Measurements from ENCODE around the gene NMNAT3. TPM values are rescaled to one million over a fixed set of nuclear protein-coding genes. Genes with fewer than 3 reads are reported as not detected.
A peak's percentile ranks its signal among the peaks of the same experiment; 100 is the strongest.

Gene NMNAT3
- total RNA-seq, 1 donor from 2014 or later, result 4.2 TPM

GRCh38 chr3:139540651-139541531 is 136.9 kb downstream of the NMNAT3 start:
- Histone ChIP-seq H3K4me3 (ENCODE audit: low read length in 3 of 3) (no peak overlapping the region), H3K27ac (ENCODE audit: low read depth, low read length) (no peak overlapping the region)

GRCh38 chr3:139538733-139539132 is 139.0 kb downstream of the NMNAT3 start:
- Histone ChIP-seq H3K27ac (ENCODE audit: low read depth, low read length) (no peak overlapping the region), H3K4me1 (ENCODE audit: control insufficient read depth in 3 of 3, insufficient read depth in 3 of 3, low read length in 3 of 3) (peaks cover 27 to 35% (median 29%) of the 10 kb centered on the region in 3 donors), H3K36me3 (ENCODE audit: control insufficient read depth in 3 of 3, insufficient read depth in 3 of 3, low read length in 3 of 3) (no peaks in the 10 kb centered on the region), H3K27me3 (ENCODE audit: control insufficient read depth in 3 of 3, insufficient read depth in 3 of 3, low read length in 3 of 3) (peaks cover 0 to 3% (median 0%) of the 10 kb centered on the region in 3 donors), H3K9ac (ENCODE audit: low read depth in 1 of 3, low read length in 3 of 3) (peak overlapping the region in 2 of 3 donors; percentile 24 to 39), H3K4me3 (ENCODE audit: low read length in 3 of 3) (peak overlapping the region; percentile 66 to 71 (median 68)), H3K9me3 (ENCODE audit: control insufficient read depth in 3 of 3, low read length in 3 of 3) (no peaks in the 10 kb centered on the region)

More at GRCh38 chr3:139540651-139541531, 136.9 kb downstream of the NMNAT3 start:
- Histone ChIP-seq H3K4me1 (ENCODE audit: control insufficient read depth in 3 of 3, insufficient read depth in 3 of 3, low read length in 3 of 3) (peaks cover 9 to 16% (median 14%) of the 10 kb centered on the region in 3 donors), H3K9ac (ENCODE audit: low read depth in 1 of 3, low read length in 3 of 3) (no peak overlapping the region), H3K27me3 (ENCODE audit: control insufficient read depth in 3 of 3, insufficient read depth in 3 of 3, low read length in 3 of 3) (peaks cover 0 to 3% (median 0%) of the 10 kb centered on the region in 3 donors), H3K9me3 (ENCODE audit: control insufficient read depth in 3 of 3, low read length in 3 of 3) (no peaks in the 10 kb centered on the region), H3K36me3 (ENCODE audit: control insufficient read depth in 3 of 3, insufficient read depth in 3 of 3, low read length in 3 of 3) (no peaks in the 10 kb centered on the region)

- no peak overlapping the region for H3K27ac ChIP-seq (ENCODE audit: low read depth, low read length)
These were observed 139.8 kb downstream of the NMNAT3 start for GRCh38 chr3:139537795-139538621.

GRCh38 chr3:139537361-139537760 is 140.4 kb downstream of the NMNAT3 start:
- Histone ChIP-seq H3K36me3 (ENCODE audit: control insufficient read depth in 3 of 3, insufficient read depth in 3 of 3, low read length in 3 of 3) (no peaks in the 10 kb centered on the region), H3K9ac (ENCODE audit: low read depth in 1 of 3, low read length in 3 of 3) (no peak overlapping the region), H3K27me3 (ENCODE audit: control insufficient read depth in 3 of 3, insufficient read depth in 3 of 3, low read length in 3 of 3) (peaks cover 0 to 3% (median 0%) of the 10 kb centered on the region in 3 donors), H3K9me3 (ENCODE audit: control insufficient read depth in 3 of 3, low read length in 3 of 3) (no peaks in the 10 kb centered on the region), H3K27ac (ENCODE audit: low read depth, low read length) (no peak overlapping the region), H3K4me3 (ENCODE audit: low read length in 3 of 3) (no peak overlapping the region), H3K4me1 (ENCODE audit: control insufficient read depth in 3 of 3, insufficient read depth in 3 of 3, low read length in 3 of 3) (peaks cover 27 to 38% (median 29%) of the 10 kb centered on the region in 3 donors)

More at GRCh38 chr3:139537795-139538621, 139.8 kb downstream of the NMNAT3 start:
- Histone ChIP-seq H3K9ac (ENCODE audit: low read depth in 1 of 3, low read length in 3 of 3) (no peak overlapping the region), H3K4me1 (ENCODE audit: control insufficient read depth in 3 of 3, insufficient read depth in 3 of 3, low read length in 3 of 3) (peaks cover 27 to 36% (median 29%) of the 10 kb centered on the region in 3 donors), H3K36me3 (ENCODE audit: control insufficient read depth in 3 of 3, insufficient read depth in 3 of 3, low read length in 3 of 3) (no peaks in the 10 kb centered on the region), H3K9me3 (ENCODE audit: control insufficient read depth in 3 of 3, low read length in 3 of 3) (no peaks in the 10 kb centered on the region), H3K4me3 (ENCODE audit: low read length in 3 of 3) (peak overlapping the region in 1 of 3 donors; percentile 68), H3K27me3 (ENCODE audit: control insufficient read depth in 3 of 3, insufficient read depth in 3 of 3, low read length in 3 of 3) (peaks cover 0 to 3% (median 0%) of the 10 kb centered on the region in 3 donors)

- no peak overlapping the region for H3K4me3 ChIP-seq (ENCODE audit: low read length in 3 of 3)
- H3K9me3 ChIP-seq (ENCODE audit: control insufficient read depth in 3 of 3, low read length in 3 of 3), result no peaks in the 10 kb centered on the region
- H3K36me3 ChIP-seq (ENCODE audit: control insufficient read depth in 3 of 3, insufficient read depth in 3 of 3, low read length in 3 of 3), result no peaks in the 10 kb centered on the region
- H3K9ac ChIP-seq (ENCODE audit: low read depth in 1 of 3, low read length in 3 of 3), result peak overlapping the region in 1 of 3 donors; percentile 3
- peak overlapping the region; percentile 18 for H3K27ac ChIP-seq (ENCODE audit: low read depth, low read length)
- peaks cover 27 to 38% (median 29%) of the 10 kb centered on the region in 3 donors for H3K4me1 ChIP-seq (ENCODE audit: control insufficient read depth in 3 of 3, insufficient read depth in 3 of 3, low read length in 3 of 3)
- H3K27me3 ChIP-seq (ENCODE audit: control insufficient read depth in 3 of 3, insufficient read depth in 3 of 3, low read length in 3 of 3), result no peaks in the 10 kb centered on the region
These were observed 142.5 kb downstream of the NMNAT3 start for GRCh38 chr3:139534992-139535879.

- H3K4me1 ChIP-seq (ENCODE audit: control insufficient read depth in 3 of 3, insufficient read depth in 3 of 3, low read length in 3 of 3), result peaks cover 23 to 36% (median 28%) of the 10 kb centered on the region in 3 donors
- H3K4me3 ChIP-seq (ENCODE audit: low read length in 3 of 3), result no peak overlapping the region
- no peak overlapping the region for H3K27ac ChIP-seq (ENCODE audit: low read depth, low read length)
- no peaks in the 10 kb centered on the region for H3K9me3 ChIP-seq (ENCODE audit: control insufficient read depth in 3 of 3, low read length in 3 of 3)
- H3K9ac ChIP-seq (ENCODE audit: low read depth in 1 of 3, low read length in 3 of 3), result no peak overlapping the region
- no peaks in the 10 kb centered on the region for H3K36me3 ChIP-seq (ENCODE audit: control insufficient read depth in 3 of 3, insufficient read depth in 3 of 3, low read length in 3 of 3)
- no peaks in the 10 kb centered on the region for H3K27me3 ChIP-seq (ENCODE audit: control insufficient read depth in 3 of 3, insufficient read depth in 3 of 3, low read length in 3 of 3)
These were observed 143.3 kb downstream of the NMNAT3 start for GRCh38 chr3:139534455-139534812.

- H3K4me1 ChIP-seq (ENCODE audit: control insufficient read depth in 3 of 3, insufficient read depth in 3 of 3, low read length in 3 of 3), result peaks cover 19 to 33% (median 24%) of the 10 kb centered on the region in 3 donors
- no peak overlapping the region for H3K27ac ChIP-seq (ENCODE audit: low read depth, low read length)
- H3K36me3 ChIP-seq (ENCODE audit: control insufficient read depth in 3 of 3, insufficient read depth in 3 of 3, low read length in 3 of 3), result no peaks in the 10 kb centered on the region
- H3K9ac ChIP-seq (ENCODE audit: low read depth in 1 of 3, low read length in 3 of 3), result no peak overlapping the region
- no peaks in the 10 kb centered on the region for H3K9me3 ChIP-seq (ENCODE audit: control insufficient read depth in 3 of 3, low read length in 3 of 3)
- H3K27me3 ChIP-seq (ENCODE audit: control insufficient read depth in 3 of 3, insufficient read depth in 3 of 3, low read length in 3 of 3), result no peaks in the 10 kb centered on the region
- H3K4me3 ChIP-seq (ENCODE audit: low read length in 3 of 3), result no peak overlapping the region
These were observed 143.9 kb downstream of the NMNAT3 start for GRCh38 chr3:139533781-139534454.

GRCh38 chr3:139532976-139533375 is 144.8 kb downstream of the NMNAT3 start:
- H3K9ac ChIP-seq (ENCODE audit: low read depth in 1 of 3, low read length in 3 of 3), result no peak overlapping the region
- H3K4me1 ChIP-seq (ENCODE audit: control insufficient read depth in 3 of 3, insufficient read depth in 3 of 3, low read length in 3 of 3), result peaks cover 17 to 33% (median 19%) of the 10 kb centered on the region in 3 donors
- H3K9me3 ChIP-seq (ENCODE audit: control insufficient read depth in 3 of 3, low read length in 3 of 3), result no peaks in the 10 kb centered on the region
- H3K27ac ChIP-seq (ENCODE audit: low read depth, low read length), result no peak overlapping the region
- H3K27me3 ChIP-seq (ENCODE audit: control insufficient read depth in 3 of 3, insufficient read depth in 3 of 3, low read length in 3 of 3), result no peaks in the 10 kb centered on the region
- no peak overlapping the region for H3K4me3 ChIP-seq (ENCODE audit: low read length in 3 of 3)
- no peaks in the 10 kb centered on the region for H3K36me3 ChIP-seq (ENCODE audit: control insufficient read depth in 3 of 3, insufficient read depth in 3 of 3, low read length in 3 of 3)

GRCh38 chr3:139530717-139531116 is 147.1 kb downstream of the NMNAT3 start:
- Histone ChIP-seq H3K27ac (ENCODE audit: low read depth, low read length) (no peak overlapping the region), H3K9ac (ENCODE audit: low read depth in 1 of 3, low read length in 3 of 3) (no peak overlapping the region), H3K4me3 (ENCODE audit: low read length in 3 of 3) (no peak overlapping the region), H3K27me3 (ENCODE audit: control insufficient read depth in 3 of 3, insufficient read depth in 3 of 3, low read length in 3 of 3) (no peaks in the 10 kb centered on the region), H3K36me3 (ENCODE audit: control insufficient read depth in 3 of 3, insufficient read depth in 3 of 3, low read length in 3 of 3) (no peaks in the 10 kb centered on the region), H3K4me1 (ENCODE audit: control insufficient read depth in 3 of 3, insufficient read depth in 3 of 3, low read length in 3 of 3) (peaks cover 13 to 24% (median 17%) of the 10 kb centered on the region in 3 donors), H3K9me3 (ENCODE audit: control insufficient read depth in 3 of 3, low read length in 3 of 3) (no peaks in the 10 kb centered on the region)

Data from skeletal muscle tissue (tissue), 4 donors.